ENCODE measurements around the gene GAB3.

Gene GAB3

GRCh38 chrX:154696676-154697045 lies 54.2 kb downstream of the GAB3 start:
- no peak overlapping the region for H3K27ac ChIP-seq (replicated peaks)
- no peaks in the 10 kb centered on the region for H3K27me3 ChIP-seq (ENCODE audit: insufficient read depth, poor library complexity, severe bottlenecking)
- no peak for TF ChIP-seq GABPA (IDR thresholded peaks at IDR 0.05; ENCODE audit: low read depth)
- no peak for TF ChIP-seq REST (IDR thresholded peaks at IDR 0.05; ENCODE audit: insufficient replicate concordance, low read depth)
- no peak for TF ChIP-seq POLR2AphosphoS5 (IDR thresholded peaks at IDR 0.05; ENCODE audit: low read depth)
- no peak for TF ChIP-seq SPI1 (IDR thresholded peaks at IDR 0.05; ENCODE audit: borderline replicate concordance, low read depth)
- TF ChIP-seq CTCF (IDR thresholded peaks at IDR 0.05; ENCODE audit: insufficient read depth, low read length) = no peak
- DNase-seq (ENCODE audit: low read depth in 1 of 2, low spot score in 1 of 2) = no peak
- H3K4me3 ChIP-seq (replicated peaks; ENCODE audit: insufficient read depth, low read length) = no peak overlapping the region

GRCh38 chrX:154695911-154696675 lies 54.8 kb downstream of the GAB3 start:
- DNase-seq (ENCODE audit: low read depth in 1 of 2, low spot score in 1 of 2) = no peak
- H3K27ac ChIP-seq (replicated peaks) = no peak overlapping the region

More at GRCh38 chrX:154695911-154696675, 54.8 kb downstream of the GAB3 start:
- no peak for TF ChIP-seq POLR2AphosphoS5 (IDR thresholded peaks at IDR 0.05; ENCODE audit: low read depth)
- TF ChIP-seq CTCF (IDR thresholded peaks at IDR 0.05; ENCODE audit: insufficient read depth, low read length) = no peak
- TF ChIP-seq REST (IDR thresholded peaks at IDR 0.05; ENCODE audit: insufficient replicate concordance, low read depth) = no peak
- TF ChIP-seq SPI1 (IDR thresholded peaks at IDR 0.05; ENCODE audit: borderline replicate concordance, low read depth) = no peak
- TF ChIP-seq GABPA (IDR thresholded peaks at IDR 0.05; ENCODE audit: low read depth) = no peak
- H3K27me3 ChIP-seq (ENCODE audit: insufficient read depth, poor library complexity, severe bottlenecking) = no peaks in the 10 kb centered on the region
- no peak overlapping the region for H3K4me3 ChIP-seq (replicated peaks; ENCODE audit: insufficient read depth, low read length)
